ENCODE results near the gene KLK3.

The KLK3 gene

GRCh38 chr19:50830266-50831025 is 24.3 kb upstream of the KLK3 start:
- no peak for DNase-seq (ENCODE audit: low read depth in 4 of 4, low spot score in 1 of 4)

DNA sequence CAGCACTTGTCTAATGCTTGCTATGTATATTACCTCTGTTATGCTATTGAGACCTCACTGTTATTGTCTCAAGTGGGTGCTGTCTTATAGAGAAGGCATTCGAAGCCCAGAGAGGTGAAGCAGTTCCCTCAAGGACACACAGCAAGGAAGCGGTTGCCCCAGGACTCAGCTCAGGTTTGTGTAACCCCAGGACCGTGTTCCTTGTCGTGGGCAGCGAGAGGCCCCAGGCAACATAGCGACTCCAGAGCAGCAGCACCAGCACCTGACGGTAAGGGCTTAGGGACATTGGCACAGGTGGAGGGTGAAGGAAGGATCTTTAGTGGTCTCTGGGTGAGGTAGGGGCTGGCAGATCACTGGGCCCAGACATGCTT is 23.7 kb upstream of the KLK3 start:
- no peak for DNase-seq (ENCODE audit: low read depth in 4 of 4, low spot score in 1 of 4)

- DNase-seq (ENCODE audit: low read depth in 4 of 4, low spot score in 1 of 4) = no peak
Measured at GRCh38 chr19:50832666-50833065, 22.0 kb upstream of the KLK3 start.

- DNase-seq (ENCODE audit: low read depth in 4 of 4, low spot score in 1 of 4) = no peak
Measured at GRCh38 chr19:50833117-50833801, 21.5 kb upstream of the KLK3 start, which contains the start of gene KLK15. Gene KLK15 (minus strand): TSS chr19:50833574. CDS start chr19:50831492, 2,082 bp downstream.

- DNase-seq (ENCODE audit: low read depth in 4 of 4, low spot score in 1 of 4) = no peak
Measured at GRCh38 chr19:50833802-50834167, 20.9 kb upstream of the KLK3 start.

DNA sequence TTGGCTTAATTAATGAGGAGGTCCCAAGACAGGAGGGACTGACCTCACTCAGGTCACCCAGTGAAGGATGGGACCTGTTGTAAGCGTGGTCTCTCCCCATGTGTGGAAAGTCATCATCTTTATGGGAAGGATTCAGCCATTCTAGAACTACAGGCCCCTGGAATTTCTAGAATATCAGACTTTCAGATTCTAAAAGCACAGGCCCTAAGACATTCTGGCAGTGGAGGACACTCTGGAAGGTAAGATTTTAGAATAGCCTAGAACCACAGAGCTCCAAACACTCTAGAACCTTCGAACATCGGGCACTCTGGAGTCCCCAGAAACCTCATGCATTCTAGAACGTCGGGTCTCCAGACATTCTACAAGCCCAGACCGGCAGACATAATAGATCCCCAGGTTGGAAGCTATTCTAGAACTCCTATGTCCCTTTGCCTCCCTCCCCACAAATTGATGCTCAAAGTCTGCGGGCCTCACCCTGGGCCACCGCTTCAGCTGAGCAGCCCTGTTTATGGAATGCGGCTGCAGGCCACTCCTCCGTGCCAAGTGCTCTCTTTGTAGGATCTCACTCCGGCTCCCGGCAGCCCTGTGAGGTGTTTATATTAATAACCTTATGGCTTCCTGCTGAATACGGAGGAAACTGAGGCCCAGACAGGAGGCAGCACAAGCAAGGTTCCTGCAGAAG is 19.5 kb upstream of the KLK3 start:
- no peak for DNase-seq (ENCODE audit: low read depth in 4 of 4, low spot score in 1 of 4)

DNA sequence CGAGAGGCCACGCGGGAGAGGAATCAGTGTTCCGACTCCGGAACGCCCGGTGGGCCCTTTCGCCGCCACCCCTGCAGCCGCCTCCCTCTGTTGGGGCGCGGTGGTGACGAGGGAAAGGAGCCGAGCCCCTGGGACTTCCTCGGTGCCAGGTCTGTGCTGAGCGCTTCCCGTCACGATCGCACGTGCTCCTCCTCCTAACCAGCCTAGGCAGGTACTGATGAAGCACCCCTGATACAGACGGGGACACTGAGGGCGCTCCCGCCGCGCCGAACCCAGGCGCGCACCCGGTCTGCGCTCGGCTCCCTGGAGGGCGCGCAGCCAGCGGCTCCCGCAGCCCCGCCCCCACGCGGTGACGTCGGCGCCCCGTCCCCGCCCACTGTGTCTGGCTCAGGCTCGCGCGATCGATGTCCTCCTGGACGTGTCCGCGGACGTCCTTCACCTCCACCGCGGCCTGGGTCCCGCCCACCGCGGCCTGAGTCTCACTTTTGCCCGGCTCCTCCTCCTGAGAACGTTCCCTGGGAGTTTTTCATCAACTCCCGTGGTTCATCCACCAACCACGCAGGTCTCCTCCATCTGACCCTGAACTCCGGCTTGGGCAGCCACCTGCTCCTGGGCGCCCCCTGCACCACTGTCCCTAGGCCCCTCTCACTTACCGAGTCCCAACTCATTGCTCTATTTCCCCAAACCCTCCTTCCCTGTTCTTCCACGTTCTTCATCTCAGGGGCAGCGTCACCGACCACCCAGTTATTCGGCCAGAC is 18.8 kb upstream of the KLK3 start:
- peak in 3 of 4 experiments; percentile 60 to 72 (median 61) for DNase-seq (ENCODE audit: low read depth in 4 of 4, low spot score in 1 of 4)

- DNase-seq (ENCODE audit: low read depth in 4 of 4, low spot score in 1 of 4) = no peak
Measured at GRCh38 chr19:50836543-50837195, 18.0 kb upstream of the KLK3 start.

DNA sequence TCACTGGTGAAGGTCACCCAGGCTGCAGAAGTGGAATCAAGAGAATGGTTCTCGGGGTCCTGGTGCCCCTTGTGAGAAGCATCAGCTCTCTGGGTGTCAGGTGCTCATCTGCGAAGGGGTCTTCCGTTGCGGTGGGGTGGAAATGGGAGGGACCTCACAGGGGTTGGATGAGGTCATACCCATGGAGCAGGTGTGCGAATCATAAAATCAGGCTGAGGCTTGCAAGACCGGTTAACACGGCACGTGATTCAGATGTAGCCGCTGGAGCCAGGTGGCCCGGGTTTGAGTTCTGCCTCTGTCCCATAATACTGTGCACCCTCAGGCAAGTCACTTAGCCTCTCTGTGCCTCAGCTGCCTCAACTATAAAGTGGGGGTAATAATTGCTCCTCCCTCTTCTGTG is 17.4 kb upstream of the KLK3 start:
- DNase-seq (ENCODE audit: low read depth in 4 of 4, low spot score in 1 of 4) = no peak

- DNase-seq (ENCODE audit: low read depth in 4 of 4, low spot score in 1 of 4) = no peak
Measured at GRCh38 chr19:50838239-50838638, 16.5 kb upstream of the KLK3 start.

GRCh38 chr19:50839712-50840655 is 14.7 kb upstream of the KLK3 start:
- DNase-seq (ENCODE audit: low read depth in 4 of 4, low spot score in 1 of 4) = no peak

GRCh38 chr19:50842130-50842529 is 12.6 kb upstream of the KLK3 start:
- DNase-seq (ENCODE audit: low read depth in 4 of 4, low spot score in 1 of 4) = no peak

GRCh38 chr19:50843205-50843604 is 11.5 kb upstream of the KLK3 start:
- DNase-seq (ENCODE audit: low read depth in 4 of 4, low spot score in 1 of 4) = no peak

GRCh38 chr19:50843701-50844221 is 11.0 kb upstream of the KLK3 start:
- DNase-seq (ENCODE audit: low read depth in 4 of 4, low spot score in 1 of 4) = no peak

DNA sequence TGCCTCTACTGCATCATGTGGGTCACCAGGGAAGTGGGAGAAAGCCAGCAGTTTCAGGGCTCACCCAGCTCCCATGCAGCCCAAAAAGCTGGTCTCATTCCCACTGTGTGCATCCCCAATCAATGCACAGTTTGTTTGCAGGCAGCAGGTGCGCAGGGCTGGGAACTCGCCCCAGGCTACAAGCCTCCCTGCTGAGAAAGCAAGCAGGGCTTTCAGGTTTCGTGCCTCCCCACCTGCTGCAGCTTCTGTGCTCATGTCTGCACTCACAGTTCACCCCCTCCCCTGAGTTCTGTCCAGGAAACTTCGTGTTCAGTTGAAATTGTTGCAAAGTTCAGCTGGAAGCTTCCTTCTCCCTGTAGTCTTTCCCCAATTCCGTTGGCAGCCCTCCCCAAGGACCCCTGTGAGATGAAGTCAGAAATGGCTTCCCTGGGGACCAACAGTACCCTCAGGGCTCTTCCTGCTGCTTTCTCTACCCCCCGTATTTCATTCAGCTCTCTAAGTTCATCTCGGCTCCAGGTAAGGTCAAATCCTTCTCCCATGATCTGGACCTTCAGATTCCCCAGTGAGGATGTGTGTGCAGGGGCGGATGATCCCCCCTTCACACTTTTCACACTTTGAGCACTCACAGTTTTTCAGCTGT is 10.3 kb upstream of the KLK3 start:
- no peak for DNase-seq (ENCODE audit: low read depth in 4 of 4, low spot score in 1 of 4)

- no peak for DNase-seq (ENCODE audit: low read depth in 4 of 4, low spot score in 1 of 4)
Measured at GRCh38 chr19:50850738-50851137, 4.0 kb upstream of the KLK3 start.

DNA sequence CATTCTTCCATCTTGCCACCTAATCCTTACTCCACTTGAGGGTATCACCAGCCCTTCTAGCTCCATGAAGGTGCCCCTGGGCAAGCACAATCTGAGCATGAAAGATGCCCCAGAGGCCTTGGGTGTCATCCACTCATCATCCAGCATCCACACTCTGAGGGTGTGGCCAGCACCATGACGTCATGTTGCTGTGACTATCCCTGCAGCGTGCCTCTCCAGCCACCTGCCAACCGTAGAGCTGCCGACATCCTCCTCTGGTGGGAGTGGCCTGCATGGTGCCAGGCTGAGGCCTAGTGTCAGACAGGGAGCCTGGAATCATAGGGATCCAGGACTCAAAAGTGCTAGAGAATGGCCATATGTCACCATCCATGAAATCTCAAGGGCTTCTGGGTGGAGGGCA is 3.1 kb upstream of the KLK3 start:
- DNase-seq (ENCODE audit: low read depth in 4 of 4, low spot score in 1 of 4) = no peak

DNA sequence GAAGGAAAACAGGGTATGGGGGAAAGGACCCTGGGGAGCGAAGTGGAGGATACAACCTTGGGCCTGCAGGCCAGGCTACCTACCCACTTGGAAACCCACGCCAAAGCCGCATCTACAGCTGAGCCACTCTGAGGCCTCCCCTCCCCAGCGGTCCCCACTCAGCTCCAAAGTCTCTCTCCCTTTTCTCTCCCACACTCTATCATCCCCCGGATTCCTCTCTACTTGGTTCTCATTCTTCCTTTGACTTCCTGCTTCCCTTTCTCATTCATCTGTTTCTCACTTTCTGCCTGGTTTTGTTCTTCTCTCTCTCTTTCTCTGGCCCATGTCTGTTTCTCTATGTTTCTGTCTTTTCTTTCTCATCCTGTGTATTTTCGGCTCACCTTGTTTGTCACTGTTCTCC is 2.7 kb downstream of the KLK3 start:
- no peak for DNase-seq (ENCODE audit: low read depth in 4 of 4, low spot score in 1 of 4)

DNA sequence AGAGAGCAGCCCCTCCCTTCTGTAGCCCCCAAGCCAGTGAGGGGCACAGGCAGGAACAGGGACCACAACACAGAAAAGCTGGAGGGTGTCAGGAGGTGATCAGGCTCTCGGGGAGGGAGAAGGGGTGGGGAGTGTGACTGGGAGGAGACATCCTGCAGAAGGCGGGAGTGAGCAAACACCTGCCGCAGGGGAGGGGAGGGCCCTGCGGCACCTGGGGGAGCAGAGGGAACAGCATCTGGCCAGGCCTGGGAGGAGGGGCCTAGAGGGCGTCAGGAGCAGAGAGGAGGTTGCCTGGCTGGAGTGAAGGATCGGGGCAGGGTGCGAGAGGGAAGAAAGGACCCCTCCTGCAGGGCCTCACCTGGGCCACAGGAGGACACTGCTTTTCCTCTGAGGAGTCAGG is 4.2 kb downstream of the KLK3 start:
- no peak for DNase-seq (ENCODE audit: low read depth in 4 of 4, low spot score in 1 of 4)
